ENCODE data around the gene NFIB. TPM values are rescaled to one million over a fixed set of nuclear protein-coding genes. Genes with fewer than 3 reads are reported as not detected.
A peak's percentile ranks its signal among the peaks of the same experiment; 100 is the strongest.

The NFIB gene
- total RNA-seq, 1 donor from 2014 or later, result 9.4 TPM

DNA sequence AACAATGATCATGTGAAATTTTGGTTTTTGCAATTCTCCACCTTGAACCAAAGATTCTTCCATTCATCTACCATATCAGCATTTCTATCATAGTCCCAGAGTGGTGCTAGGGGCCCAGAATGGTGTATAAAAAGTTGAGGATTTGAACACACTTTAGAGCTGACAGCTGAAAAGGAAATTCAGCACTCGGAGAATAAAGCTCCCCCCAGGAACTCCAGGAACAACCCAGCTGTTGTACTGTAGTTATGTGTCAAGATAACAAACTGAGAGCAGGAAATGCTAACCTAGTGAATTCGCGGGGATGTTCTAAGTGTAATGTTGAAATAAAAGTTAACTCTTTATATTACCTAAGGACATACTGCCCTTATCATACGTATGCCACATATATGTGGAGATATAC, 216.7 kb downstream of the NFIB start:
- Histone ChIP-seq H3K4me3 (ENCODE audit: insufficient read depth, low read depth, low read length) (peak overlapping the region; percentile 48), H3K9ac (ENCODE audit: low read length) (peak overlapping the region; percentile 85), H3K9me3 (ENCODE audit: insufficient read depth, low read depth, low read length) (no peaks in the 10 kb centered on the region), H4K20me1 (ENCODE audit: insufficient read depth, low read length) (no peaks in the 10 kb centered on the region), H3K4me1 (ENCODE audit: insufficient read depth, low read length) (peaks cover 39% of the 10 kb centered on the region), H2AFZ (ENCODE audit: low read depth, low read length) (no peak overlapping the region), H3K4me2 (ENCODE audit: low read length) (peak overlapping the region; percentile 84), H3K36me3 (ENCODE audit: insufficient read depth, low read length) (no peaks in the 10 kb centered on the region), H3K79me2 (ENCODE audit: insufficient read depth, low read length) (no peaks in the 10 kb centered on the region), H3K27me3 (ENCODE audit: insufficient read depth, low read length) (no peaks in the 10 kb centered on the region), H3K27ac (ENCODE audit: low read depth, low read length) (peak overlapping the region; percentile 98)
- H3K4me1 Mint-ChIP-seq (ENCODE audit: low read depth, unreplicated experiment), result peaks cover 15% of the 10 kb centered on the region
- no peaks in the 10 kb centered on the region for H3K27me3 Mint-ChIP-seq (ENCODE audit: low read depth, unreplicated experiment)
- TF ChIP-seq, protein P1, sequence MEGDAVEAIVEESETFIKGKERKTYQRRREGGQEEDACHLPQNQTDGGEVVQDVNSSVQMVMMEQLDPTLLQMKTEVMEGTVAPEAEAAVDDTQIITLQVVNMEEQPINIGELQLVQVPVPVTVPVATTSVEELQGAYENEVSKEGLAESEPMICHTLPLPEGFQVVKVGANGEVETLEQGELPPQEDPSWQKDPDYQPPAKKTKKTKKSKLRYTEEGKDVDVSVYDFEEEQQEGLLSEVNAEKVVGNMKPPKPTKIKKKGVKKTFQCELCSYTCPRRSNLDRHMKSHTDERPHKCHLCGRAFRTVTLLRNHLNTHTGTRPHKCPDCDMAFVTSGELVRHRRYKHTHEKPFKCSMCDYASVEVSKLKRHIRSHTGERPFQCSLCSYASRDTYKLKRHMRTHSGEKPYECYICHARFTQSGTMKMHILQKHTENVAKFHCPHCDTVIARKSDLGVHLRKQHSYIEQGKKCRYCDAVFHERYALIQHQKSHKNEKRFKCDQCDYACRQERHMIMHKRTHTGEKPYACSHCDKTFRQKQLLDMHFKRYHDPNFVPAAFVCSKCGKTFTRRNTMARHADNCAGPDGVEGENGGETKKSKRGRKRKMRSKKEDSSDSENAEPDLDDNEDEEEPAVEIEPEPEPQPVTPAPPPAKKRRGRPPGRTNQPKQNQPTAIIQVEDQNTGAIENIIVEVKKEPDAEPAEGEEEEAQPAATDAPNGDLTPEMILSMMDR (IDR thresholded peaks at IDR 0.05; ENCODE audit: insufficient read depth, low read depth, low read length), result no peak
- no peak for TF ChIP-seq EZH2 (IDR thresholded peaks at IDR 0.05; ENCODE audit: insufficient read depth, low read length)
- no peak overlapping the region for H3K4me3 Mint-ChIP-seq (ENCODE audit: unreplicated experiment)
- no peaks in the 10 kb centered on the region for H3K36me3 Mint-ChIP-seq (ENCODE audit: low read depth, unreplicated experiment)
- peak overlapping the region; percentile 98 for H3K27ac Mint-ChIP-seq (ENCODE audit: unreplicated experiment)
- no peaks in the 10 kb centered on the region for H3K9me3 Mint-ChIP-seq (ENCODE audit: unreplicated experiment)
- DNase-seq (ENCODE audit: low read depth) (peak; percentile 79), FAIRE-seq (no peak)

DNA sequence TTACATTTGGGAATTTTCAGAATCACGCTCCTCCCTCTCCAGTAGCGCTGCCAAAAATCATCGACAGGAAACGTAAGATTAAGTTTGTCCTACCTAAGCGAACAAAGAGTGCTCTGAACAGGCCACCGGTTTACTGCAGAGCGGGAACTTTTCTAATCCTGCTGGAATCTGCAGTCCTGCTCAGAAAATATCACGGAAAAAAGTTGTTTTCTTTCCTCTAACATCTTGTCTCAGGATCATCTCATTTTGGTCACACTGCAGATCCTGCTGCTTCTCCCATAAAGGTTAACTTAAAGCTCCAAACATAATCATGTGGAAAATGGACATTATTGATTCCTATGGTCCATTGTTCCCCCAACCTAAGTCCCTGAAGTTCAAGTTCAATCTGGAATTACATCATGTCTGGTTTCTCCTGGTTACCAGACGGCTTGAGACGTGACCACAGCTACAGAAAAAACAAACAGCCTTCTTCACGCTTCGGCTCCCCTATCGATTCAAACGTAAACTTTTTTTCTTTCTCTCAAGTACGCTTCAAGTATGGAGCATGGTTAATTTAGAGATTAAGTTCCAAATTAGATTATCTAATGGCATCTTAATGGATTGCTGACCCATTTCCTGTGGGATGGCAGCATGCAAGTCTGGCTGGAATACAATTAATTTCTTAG, 217.6 kb downstream of the NFIB start:
- DNase-seq (ENCODE audit: low read depth), result peak; percentile 96
- Histone ChIP-seq H3K9me3 (ENCODE audit: insufficient read depth, low read depth, low read length) (no peaks in the 10 kb centered on the region), H3K36me3 (ENCODE audit: insufficient read depth, low read length) (no peaks in the 10 kb centered on the region), H2AFZ (ENCODE audit: low read depth, low read length) (peak overlapping the region; percentile 42), H4K20me1 (ENCODE audit: insufficient read depth, low read length) (no peaks in the 10 kb centered on the region), H3K27me3 (ENCODE audit: insufficient read depth, low read length) (no peaks in the 10 kb centered on the region), H3K4me3 (ENCODE audit: insufficient read depth, low read depth, low read length) (peak overlapping the region; percentile 48), H3K79me2 (ENCODE audit: insufficient read depth, low read length) (no peaks in the 10 kb centered on the region), H3K4me1 (ENCODE audit: insufficient read depth, low read length) (peaks cover 39% of the 10 kb centered on the region), H3K4me2 (ENCODE audit: low read length) (peak overlapping the region; percentile 84), H3K9ac (ENCODE audit: low read length) (peak overlapping the region; percentile 85), H3K27ac (ENCODE audit: low read depth, low read length) (peak overlapping the region; percentile 98)
- peak overlapping the region; percentile 71 for H3K4me3 Mint-ChIP-seq (ENCODE audit: unreplicated experiment)
- peak; percentile 80 for FAIRE-seq
- no peaks in the 10 kb centered on the region for H3K9me3 Mint-ChIP-seq (ENCODE audit: unreplicated experiment)
- H3K36me3 Mint-ChIP-seq (ENCODE audit: low read depth, unreplicated experiment), result no peaks in the 10 kb centered on the region
- peaks cover 15% of the 10 kb centered on the region for H3K4me1 Mint-ChIP-seq (ENCODE audit: low read depth, unreplicated experiment)
- H3K27me3 Mint-ChIP-seq (ENCODE audit: low read depth, unreplicated experiment), result no peaks in the 10 kb centered on the region
- H3K27ac Mint-ChIP-seq (ENCODE audit: unreplicated experiment), result peak overlapping the region; percentile 98
- TF ChIP-seq EZH2 (IDR thresholded peaks at IDR 0.05; ENCODE audit: insufficient read depth, low read length), result no peak
- TF ChIP-seq, protein P1 (IDR thresholded peaks at IDR 0.05; ENCODE audit: insufficient read depth, low read depth, low read length), result no peak

DNA sequence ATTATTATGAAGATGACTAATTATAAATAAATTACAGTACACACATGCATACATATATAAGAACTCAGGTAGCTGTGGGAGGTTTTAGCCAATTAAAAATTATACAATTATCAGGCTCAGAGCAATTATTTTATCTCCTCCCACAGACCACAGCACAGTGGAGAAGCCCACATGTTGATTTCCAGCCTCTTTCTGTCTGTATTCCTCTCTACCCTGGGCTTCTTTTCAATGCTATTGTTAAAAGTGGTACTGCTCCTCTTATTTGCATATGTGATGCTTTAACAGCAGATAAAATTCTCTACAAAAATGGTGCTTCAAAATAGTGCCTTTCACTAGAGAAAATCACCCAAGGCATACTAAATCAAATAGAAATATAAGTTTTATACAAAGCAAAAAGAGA, 218.7 kb downstream of the NFIB start:
- Histone ChIP-seq H3K9me3 (ENCODE audit: insufficient read depth, low read depth, low read length) (no peaks in the 10 kb centered on the region), H3K79me2 (ENCODE audit: insufficient read depth, low read length) (no peaks in the 10 kb centered on the region), H4K20me1 (ENCODE audit: insufficient read depth, low read length) (no peaks in the 10 kb centered on the region), H3K27ac (ENCODE audit: low read depth, low read length) (peak overlapping the region; percentile 98), H3K4me3 (ENCODE audit: insufficient read depth, low read depth, low read length) (no peak overlapping the region), H3K4me2 (ENCODE audit: low read length) (no peak overlapping the region), H3K36me3 (ENCODE audit: insufficient read depth, low read length) (no peaks in the 10 kb centered on the region), H3K27me3 (ENCODE audit: insufficient read depth, low read length) (no peaks in the 10 kb centered on the region), H3K9ac (ENCODE audit: low read length) (peak overlapping the region; percentile 85), H3K4me1 (ENCODE audit: insufficient read depth, low read length) (peaks cover 39% of the 10 kb centered on the region), H2AFZ (ENCODE audit: low read depth, low read length) (no peak overlapping the region)
- H3K9me3 Mint-ChIP-seq (ENCODE audit: unreplicated experiment), result no peaks in the 10 kb centered on the region
- FAIRE-seq, result no peak
- DNase-seq (ENCODE audit: low read depth), result no peak
- H3K36me3 Mint-ChIP-seq (ENCODE audit: low read depth, unreplicated experiment), result no peaks in the 10 kb centered on the region
- H3K27ac Mint-ChIP-seq (ENCODE audit: unreplicated experiment), result peak overlapping the region; percentile 62
- no peak overlapping the region for H3K4me3 Mint-ChIP-seq (ENCODE audit: unreplicated experiment)
- peaks cover 15% of the 10 kb centered on the region for H3K4me1 Mint-ChIP-seq (ENCODE audit: low read depth, unreplicated experiment)
- no peaks in the 10 kb centered on the region for H3K27me3 Mint-ChIP-seq (ENCODE audit: low read depth, unreplicated experiment)
- TF ChIP-seq, protein P1 (IDR thresholded peaks at IDR 0.05; ENCODE audit: insufficient read depth, low read depth, low read length), result no peak
- TF ChIP-seq EZH2 (IDR thresholded peaks at IDR 0.05; ENCODE audit: insufficient read depth, low read length), result no peak
